Measurements from ENCODE around the gene OSTF1.

GRCh38 chr9:75152416-75152815, 64.1 kb downstream of the OSTF1 start:
- no peak for TF ChIP-seq CTCF (IDR thresholded peaks at IDR 0.05; ENCODE audit: poor library complexity)
- TF ChIP-seq EZH2 (IDR thresholded peaks at IDR 0.05; ENCODE audit: borderline replicate concordance): no peak

All from hepatocyte (in vitro differentiated cells).